Frontal cortex (tissue), 4 donors: ENCODE measurements around the gene ZFP42. TPM values are rescaled to one million over a fixed set of nuclear protein-coding genes. Genes with fewer than 3 reads are reported as not detected.
"Not testable (repeated sequence)": the region's sequence is repeated elsewhere in the genome, so short reads cannot be mapped to it uniquely, and the experiment has no call there.

Source experiments
- DNase-seq, 2 donors: peaks; one replicate each; pipeline ENCODE4 v3.0.0; 2012; ENCODE audit warnings: low spot score in 2 of 2
- FAIRE-seq: peaks from 2 replicates; lab custom pipeline; 2012; peaks lifted over from hg19 to GRCh38; lab: Jason Lieb, UNC
- total RNA-seq: library from RNA; depleted of rRNA; stranded (reverse); fragments of >200 nt; gene quantifications from one replicate; pipeline ENCODE4 v1.2.3, GENCODE V29; 2014
- donor health status: control.
- donor health status: control.
- donor health status: control.

Gene ZFP42
- total RNA-seq, 1 donor from 2014 or later = not detected

DNA sequence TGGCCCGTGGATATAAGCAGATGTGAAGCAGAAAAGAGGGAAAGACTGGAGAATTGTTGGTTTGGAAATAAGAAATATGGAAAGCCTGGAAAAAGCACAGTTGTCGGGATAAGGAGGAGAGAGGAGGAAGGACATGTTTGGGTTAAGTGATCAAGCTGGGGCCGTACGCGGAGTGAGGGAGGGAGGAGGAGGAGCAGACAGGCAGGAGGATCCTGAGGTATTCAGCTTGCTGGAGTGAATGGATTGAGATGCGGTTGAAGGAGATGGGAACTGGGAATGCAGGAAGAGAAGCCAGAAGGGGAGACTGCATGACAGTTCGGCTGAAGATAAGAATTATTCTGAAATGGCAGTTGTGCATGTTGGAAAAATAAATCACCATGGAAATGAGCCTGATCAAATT is 21.2 kb downstream of the ZFP42 start:
- FAIRE-seq = no peak
- DNase-seq = no peak

DNA sequence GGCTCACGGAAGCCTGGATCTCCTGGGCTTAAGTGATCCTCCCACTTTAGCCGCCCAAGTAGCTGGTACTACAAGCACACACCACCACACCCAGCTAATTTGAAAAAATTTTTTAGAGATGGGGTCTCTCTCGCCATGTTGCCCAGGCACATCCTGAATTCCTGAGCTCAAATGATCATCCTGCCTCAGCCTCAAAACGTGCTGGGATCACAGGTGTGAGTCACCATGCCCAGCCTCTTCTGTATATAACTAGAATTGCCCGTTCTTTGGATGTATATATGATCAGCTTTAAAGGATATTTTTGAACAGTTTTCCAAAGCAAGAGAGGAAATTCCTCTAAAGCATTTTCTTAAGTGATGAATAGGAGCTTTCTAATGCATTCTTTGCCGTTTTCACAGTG is 22.7 kb downstream of the ZFP42 start:
- no peak for DNase-seq
- no peak for FAIRE-seq

DNA sequence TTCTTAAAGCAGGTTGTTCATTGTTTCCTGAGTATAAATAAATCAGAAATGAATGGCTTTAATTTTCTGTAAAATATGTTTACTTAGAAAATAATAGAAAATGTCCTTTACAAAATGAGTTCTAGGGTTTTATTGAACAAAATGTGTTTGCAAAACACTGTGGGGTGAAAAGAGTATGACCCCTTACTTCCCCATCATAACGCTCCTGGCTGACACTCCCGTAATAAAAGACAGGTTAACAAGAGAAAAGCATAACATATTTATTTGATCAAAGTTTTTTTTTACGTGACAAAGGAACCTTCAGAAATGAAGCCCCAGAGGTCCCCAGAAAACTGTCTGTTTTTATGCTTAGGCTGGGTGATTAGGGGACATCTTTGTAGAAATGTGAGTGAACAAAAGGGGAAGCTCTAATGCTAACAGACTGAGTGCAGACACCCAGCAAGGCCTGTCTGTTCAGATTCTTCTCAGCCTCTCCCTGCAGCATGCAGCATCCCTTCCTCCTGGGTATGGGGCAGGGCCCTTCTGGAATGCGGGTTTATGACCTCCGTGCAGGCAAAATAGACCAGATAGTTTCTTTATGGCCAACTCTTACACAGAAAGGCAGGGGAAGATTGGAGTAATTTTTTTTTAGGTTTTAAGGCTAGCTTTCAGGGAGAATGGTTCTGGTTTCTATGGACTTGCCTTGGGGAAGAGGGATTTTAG is 26.1 kb downstream of the ZFP42 start:
- no peak for FAIRE-seq
- DNase-seq = no peak

DNA sequence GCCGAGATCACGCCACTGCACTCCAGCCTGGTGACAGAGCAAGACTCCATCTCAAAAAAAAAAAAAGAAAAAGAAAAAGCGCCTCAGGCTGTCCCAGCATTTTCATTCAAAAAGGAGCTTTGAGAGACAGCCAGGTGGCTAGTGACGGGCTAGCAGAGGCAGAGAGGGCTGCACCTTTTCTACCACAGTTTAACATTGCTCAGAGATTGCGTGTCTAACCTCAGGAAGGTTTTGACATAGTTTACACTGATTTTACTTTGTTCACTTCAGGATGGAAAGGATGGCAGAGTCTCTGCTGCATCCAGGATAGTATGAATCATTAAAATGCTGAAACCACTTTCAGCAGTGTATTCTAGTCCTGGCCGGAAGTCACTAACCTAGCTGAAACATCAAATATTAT is 28.1 kb downstream of the ZFP42 start:
- no peak for DNase-seq
- FAIRE-seq = no peak

DNA sequence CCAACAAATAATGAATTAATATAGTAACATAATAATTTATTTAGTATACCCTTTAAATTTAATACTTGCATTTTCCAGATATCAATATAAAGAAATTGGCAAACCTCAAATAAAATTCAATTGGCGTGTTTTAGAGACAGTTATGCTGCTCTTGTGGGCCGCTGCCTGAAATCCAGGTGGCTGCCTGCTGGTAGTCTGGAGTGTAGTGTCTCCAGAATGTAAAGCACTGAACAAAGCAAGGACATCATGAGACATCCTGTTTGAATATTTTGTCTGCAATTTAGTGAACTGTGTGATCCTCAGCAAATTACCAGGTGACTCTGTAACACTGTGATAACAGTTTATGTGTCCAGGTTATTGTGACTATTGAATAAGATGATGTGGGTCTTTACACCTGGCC is 29.9 kb downstream of the ZFP42 start:
- DNase-seq (no peak), FAIRE-seq (no peak)

DNA sequence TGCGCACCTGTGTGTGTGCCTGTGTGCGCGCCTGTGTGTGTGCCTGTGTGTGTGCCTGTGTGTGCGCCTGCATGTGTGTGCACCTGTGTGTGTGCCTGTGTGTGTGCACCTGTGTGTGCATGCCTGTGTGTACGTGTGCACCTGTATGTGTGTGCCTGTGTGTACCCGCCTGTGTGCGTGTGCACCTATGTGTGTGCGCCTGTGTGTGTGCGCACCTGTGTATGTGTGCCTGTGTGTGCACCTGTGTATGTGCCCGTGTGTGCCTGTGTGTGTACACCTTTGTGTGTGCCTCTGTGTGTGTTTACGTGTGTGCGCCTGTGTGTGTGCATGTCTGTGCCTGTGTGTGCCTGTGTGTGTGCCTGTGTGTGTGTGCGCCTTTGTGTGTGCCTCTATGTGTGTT is 33.5 kb downstream of the ZFP42 start:
- no peak for FAIRE-seq
- DNase-seq = no peak

DNA sequence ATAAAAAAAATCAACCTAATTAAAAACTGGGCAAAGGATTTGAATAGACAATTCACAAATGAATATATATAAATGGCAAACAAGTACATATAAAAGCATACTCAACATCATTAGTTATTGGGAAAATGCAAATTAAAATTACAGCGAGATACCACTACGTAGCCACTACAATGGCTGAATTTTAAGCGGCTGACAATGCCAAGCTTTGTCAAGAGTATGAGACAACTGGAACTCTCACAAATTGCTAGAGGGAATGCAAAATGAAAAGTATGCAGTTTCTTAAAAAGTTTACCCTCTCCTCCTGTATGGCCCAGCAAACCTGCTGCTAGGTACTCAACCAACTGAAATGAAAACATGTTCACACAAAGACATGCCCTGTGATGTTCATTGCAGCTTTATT is 34.8 kb downstream of the ZFP42 start:
- no peak for FAIRE-seq
- no peak for DNase-seq

DNA sequence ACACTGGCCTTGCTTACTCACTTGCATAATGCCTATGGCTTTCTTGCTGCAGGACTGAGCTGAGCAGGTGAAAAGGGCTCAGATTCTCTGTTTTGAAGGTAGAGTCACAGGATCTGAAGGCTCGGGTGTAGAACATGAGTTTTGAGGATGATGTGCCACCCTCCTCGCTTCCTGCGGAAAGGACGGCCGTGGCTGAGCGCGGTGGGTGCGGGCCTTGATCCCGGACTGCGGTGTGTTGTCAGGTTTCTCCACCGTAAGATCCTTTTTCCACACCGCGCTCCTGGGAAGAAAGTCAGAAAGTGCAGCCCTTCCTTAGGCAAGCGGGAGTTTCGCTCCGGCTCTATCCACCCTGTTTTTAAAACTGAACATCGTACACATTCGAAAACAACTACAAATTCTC is 36.2 kb downstream of the ZFP42 start:
- no peak for FAIRE-seq
- DNase-seq = no peak

DNA sequence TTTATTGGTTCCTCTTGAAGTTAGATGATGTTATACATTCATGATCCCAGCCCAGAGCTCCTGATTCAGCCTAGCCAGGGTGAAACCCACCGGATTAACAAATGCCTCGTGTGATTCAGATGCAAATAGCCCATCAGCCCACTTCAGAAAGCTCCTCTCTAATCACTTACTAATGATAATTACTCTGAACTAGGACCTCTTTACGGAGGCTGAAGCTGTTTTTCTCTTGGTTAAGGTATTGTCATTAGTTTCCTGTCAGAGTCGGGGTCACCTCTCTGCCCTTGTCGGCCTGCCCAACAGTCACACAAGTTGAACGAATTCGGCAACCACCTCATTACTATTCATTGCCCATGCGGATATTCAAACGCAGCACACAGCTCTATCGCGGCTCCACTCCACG is 36.6 kb downstream of the ZFP42 start:
- FAIRE-seq (no peak), DNase-seq (no peak)

DNA sequence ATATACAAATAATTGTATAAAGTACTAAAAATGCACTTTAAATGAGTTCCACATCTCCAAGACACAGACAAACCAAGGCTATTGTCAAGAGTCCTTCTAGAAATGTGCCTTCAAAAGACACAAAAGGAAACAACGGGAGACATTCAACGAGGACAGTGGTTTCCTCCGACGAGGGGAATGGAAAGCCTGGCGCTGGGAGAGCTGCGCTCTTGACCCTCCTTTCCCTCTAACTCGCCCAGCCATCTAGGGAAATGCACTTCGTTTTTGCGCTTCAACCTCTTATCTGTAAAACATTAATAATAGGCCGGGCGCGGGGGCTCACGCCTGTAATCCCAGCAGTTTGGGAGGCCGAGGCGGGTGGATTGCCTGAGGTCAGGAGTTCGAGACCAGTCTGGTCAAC is 37.0 kb downstream of the ZFP42 start:
- FAIRE-seq (no peak), DNase-seq (no peak)

DNA sequence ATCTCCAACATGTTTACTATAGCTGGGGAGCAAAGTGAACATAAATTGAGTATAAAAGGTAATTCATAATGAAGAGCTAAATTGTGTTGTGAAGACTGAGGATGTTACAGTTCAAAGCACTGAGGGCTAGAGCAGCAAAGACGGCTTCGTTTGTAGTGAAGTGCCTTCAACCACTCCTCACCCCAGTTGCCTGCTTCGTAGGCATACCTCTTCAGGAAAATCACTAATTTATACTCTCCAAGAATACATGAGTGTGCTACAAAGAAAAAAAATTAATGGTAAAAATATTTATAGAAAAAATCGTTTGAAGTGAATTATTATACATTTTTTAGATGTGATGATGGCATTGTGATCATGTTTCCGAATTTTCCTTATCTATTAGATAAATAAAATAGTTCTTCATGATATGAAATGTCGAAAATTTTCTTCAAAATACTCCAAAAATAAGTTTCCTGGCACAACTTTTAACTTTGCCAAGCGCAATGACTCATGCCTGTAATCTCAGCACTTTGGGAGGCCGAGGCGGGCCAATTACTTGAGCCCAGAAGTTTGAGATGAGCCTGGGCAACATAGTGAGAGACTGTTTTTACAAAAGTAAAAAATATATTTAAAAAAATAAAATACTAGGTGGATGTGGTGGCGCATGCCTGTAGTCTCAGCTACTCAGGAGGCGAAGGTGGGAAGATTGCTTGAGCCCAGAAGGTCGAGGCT is 41.6 kb downstream of the ZFP42 start:
- no peak for FAIRE-seq
- no peak for DNase-seq

DNA sequence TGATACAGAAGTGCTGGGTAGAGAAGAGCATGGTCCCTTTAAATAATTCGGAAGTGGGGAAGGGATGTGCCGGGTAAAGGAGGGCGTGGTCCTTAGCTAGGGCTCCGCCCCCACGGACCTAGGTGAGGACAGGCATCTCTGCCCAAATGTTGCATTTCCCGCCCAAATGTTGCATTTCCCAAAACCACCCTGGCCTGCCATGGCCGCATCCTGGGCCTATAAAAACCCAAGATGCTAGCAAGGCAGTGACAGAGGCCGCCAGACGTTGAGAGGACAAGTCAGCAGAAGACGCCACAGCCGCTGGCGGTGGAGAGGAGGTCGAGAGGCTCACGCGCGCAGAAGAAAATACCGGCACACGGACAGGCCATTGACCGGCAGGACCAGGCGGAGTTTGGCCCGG is 46.1 kb downstream of the ZFP42 start:
- DNase-seq (no peak), FAIRE-seq (no peak)

DNA sequence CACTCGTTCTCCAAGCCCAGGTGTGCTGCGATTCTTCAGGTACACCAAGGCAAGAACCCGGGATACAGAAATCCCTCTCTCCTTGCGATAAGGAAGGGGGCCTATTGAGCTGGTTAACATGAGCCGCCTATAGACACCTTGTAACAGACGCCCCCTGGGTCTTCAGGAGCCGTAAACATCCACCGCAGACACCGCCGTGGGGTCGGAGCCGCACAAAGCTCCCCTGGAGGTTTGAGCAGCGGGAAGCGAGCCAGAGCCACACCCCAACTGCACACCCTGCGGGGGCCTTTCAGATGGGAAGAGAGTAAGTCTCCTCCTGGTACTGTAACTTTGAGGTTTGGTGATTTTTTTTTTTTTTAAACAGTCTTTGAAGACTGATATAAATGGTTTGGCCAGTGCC is 46.6 kb downstream of the ZFP42 start:
- FAIRE-seq = no peak
- no peak for DNase-seq

DNA sequence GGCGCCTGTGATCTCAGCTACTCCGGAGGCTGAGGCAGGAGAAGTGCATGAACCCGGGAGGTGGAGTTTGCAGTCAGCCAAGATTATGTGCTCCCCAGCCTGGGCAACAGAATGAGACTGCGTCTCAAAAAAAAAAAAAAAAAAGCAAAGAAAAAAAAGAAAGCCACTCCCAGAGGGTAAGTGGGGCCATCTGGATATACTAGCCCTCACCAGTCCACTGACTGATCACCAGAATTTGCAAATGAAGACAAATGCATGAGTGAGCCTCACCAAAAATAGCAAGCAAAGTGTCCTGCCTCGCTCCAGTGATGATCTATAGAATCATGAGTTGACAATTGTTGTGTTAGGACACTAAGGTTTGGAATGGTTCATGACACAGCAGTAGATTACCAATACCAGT is 47.6 kb downstream of the ZFP42 start:
- no peak for FAIRE-seq

DNA sequence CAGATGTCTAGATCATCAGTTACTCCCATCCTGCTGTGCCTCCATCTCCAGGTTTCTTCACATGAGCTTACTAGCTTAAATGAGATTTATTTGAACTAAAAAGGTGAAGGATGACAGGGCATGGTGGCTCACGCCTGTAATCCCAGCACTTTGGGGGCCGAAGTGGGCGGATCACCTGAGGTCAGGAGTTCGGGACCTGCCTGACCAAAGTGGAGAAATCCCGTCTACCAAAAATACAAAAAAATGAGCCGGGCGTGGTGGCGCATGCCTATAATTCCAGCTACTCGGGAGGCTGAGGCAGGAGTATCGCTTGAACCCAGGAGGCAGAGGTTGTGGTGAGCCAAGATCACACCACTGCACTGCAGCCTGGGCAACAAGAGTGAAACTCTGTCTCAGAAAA is 49.9 kb downstream of the ZFP42 start:
- not testable (repeated sequence) for DNase-seq, FAIRE-seq

More for the DNA sequence above, 47.6 kb downstream of the ZFP42 start:
- DNase-seq = no peak

DNA sequence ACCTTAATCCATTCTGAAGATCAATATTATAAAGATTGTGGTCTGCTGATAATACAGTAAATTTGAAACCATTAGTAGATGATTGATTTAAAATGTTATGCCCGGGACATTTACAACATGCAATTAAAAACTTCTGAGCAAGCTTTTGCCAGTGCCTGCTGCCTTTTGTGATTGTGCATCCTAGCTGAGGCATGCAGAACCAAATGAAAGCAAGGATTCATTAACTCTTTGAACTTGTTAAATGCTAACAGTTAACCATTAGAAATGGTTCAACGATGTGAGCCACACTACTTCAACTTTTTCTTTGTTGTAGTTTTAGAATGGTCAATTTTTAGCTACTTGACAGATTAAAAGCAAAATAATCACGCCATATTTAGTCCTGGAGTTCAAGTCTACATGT is 51.1 kb downstream of the ZFP42 start:
- FAIRE-seq = no peak
- no peak for DNase-seq

DNA sequence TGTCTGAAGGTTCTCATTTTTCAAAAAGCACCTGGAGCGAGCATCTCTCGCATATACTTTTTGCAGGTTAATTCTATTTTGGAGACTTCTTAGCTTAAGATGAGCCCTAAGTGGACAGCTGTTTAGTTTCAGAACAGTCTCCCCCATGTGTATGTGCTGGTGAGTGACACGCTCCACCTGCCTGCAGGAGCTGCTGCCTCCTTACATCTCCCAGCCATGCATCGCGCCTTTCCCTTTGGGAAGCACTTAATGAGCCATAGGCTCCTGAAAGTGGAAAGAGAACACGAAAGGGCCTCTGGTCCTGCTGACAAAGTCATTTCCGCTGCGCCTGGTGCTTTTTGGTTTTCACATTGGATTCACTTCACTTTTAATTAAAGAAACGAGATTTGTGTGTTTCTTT is 57.7 kb downstream of the ZFP42 start:
- FAIRE-seq (no peak), DNase-seq (no peak)

Other genes starting within 250 kb of the ZFP42 start
- gene TRIML2, start 113.8 kb downstream of the ZFP42 start, total RNA-seq = not detected
- gene TRIML1, start 143.7 kb downstream of the ZFP42 start, total RNA-seq = not detected